ENCODE results near the gene LTBP1. TPM values are rescaled to one million over a fixed set of nuclear protein-coding genes. Genes with fewer than 3 reads are reported as not detected.
"Not testable (repeated sequence)": the region's sequence is repeated elsewhere in the genome, so short reads cannot be mapped to it uniquely, and the experiment has no call there.

The LTBP1 gene
- total RNA-seq, 2 donors from 2014 or later: 21.2 to 24.8 TPM

GRCh38 chr2:33380719-33381118 is 434.0 kb downstream of the LTBP1 start:
- intact Hi-C loops (cut with DNase I, micrococcal nuclease): no loop called here
- DNase-seq (no peak), ATAC-seq (no peak)

DNA sequence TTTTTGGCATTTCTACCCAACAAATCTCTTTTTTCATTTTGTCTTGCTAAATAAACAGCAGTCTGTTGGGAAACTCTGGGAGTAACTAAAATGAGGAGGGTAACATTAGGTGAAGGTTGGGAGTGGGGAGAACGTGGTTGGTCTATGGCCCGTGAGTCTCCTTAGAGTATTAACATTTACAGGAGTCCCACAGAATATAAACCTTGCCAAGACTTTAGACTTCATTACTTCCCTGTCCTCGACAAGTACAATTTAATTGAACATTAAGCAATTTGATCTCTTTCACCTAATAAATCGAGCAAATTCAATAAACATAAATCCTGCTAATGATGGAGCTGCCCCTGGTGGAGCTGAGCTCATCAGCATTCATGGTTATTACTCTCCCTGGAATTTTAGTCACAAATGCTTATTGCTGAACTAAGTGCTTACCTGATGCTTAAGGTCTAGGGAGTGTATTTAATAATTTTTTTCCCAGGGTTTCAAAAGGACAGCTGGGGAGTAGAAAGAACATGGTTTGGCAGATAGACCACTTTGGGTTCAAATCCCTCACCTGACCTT is 434.6 kb downstream of the LTBP1 start:
- ATAC-seq (no peak), DNase-seq (no peak)
- intact Hi-C loops (cut with DNase I, micrococcal nuclease): no loop called here

DNA sequence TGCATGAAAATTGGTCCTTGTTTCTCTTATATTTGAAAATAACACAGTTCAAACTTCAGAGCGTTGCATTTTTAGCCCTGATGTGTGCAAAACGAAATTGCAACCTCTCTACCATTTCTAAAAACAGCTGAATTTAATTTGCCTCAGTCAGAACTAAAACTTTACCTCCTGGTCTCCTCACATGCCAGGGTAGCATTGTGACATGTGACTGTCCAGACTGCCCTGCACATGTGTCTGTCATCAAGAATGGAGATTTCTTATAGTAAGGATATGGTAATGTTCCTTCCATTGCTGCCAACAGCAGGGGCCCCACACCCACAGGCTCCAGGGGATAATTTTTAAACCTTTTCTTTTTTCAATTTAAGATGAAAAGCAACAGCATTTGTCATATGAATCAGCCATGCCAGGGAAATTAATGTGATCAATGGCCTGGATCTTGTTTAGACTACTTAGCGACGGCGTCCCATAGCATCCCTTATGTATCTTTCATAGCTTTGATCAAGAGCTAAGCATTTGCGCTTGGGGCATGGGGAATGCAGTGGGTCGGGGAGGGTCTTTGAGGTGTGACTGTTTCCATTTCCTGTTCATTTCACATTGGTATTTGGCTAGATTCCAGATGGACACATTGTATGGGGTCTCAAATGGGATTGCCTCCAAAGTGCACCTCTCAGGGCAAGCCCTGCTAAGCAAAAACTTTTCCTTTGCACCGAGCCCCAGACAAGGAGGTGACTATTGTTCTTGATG is 437.3 kb downstream of the LTBP1 start:
- ATAC-seq: no peak
- no peak for DNase-seq
- intact Hi-C loops (cut with DNase I, micrococcal nuclease): no loop called here

- intact Hi-C loops (cut with DNase I, micrococcal nuclease): no loop called here
- ATAC-seq (no peak), DNase-seq (no peak)
Observed at GRCh38 chr2:33384599-33384961, 437.8 kb downstream of the LTBP1 start.

GRCh38 chr2:33388996-33389395 is 442.2 kb downstream of the LTBP1 start:
- ATAC-seq: no peak
- no peak for DNase-seq
- intact Hi-C loops (cut with DNase I, micrococcal nuclease): no loop called here

GRCh38 chr2:33389695-33390094 is 442.9 kb downstream of the LTBP1 start:
- ATAC-seq; DNase-seq; intact Hi-C loops (cut with DNase I, micrococcal nuclease): not testable (repeated sequence)

GRCh38 chr2:33391529-33392255 is 444.9 kb downstream of the LTBP1 start:
- ATAC-seq (no peak), DNase-seq (no peak)
- intact Hi-C loops (cut with DNase I, micrococcal nuclease): no loop called here

DNA sequence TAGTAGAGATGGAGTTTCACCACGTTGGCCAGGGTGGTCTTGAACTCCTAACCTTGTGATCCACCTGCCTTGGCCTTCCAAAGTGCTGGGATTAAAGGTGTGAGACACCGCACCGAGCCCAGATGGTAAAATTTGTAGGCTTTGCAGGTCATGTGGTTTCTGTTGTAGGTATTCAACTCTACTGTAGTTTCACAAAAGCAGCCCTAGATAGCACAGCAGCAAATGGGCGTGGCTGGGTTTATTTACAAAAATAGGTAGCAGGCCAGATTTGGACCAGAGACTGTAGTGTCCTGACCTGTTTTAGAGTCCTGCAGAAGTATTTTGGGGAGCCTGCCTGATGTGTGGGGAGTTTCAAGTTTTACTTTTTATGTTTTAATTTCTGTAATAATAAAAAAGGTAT is 445.6 kb downstream of the LTBP1 start:
- intact Hi-C loops (cut with DNase I, micrococcal nuclease): no loop called here
- DNase-seq: no peak

GRCh38 chr2:33395034-33395433 is 448.3 kb downstream of the LTBP1 start:
- DNase-seq (no peak), ATAC-seq (no peak)
- intact Hi-C loops (cut with DNase I, micrococcal nuclease): no loop called here

More for the DNA sequence above, 445.6 kb downstream of the LTBP1 start:
- ATAC-seq: no peak

- ATAC-seq: peak; percentile 52
- intact Hi-C loops (cut with DNase I, micrococcal nuclease): no loop called here
- peak in 1 of 2 donors; percentile 51 for DNase-seq
Observed at GRCh38 chr2:33395655-33396249, 449.0 kb downstream of the LTBP1 start.

DNA sequence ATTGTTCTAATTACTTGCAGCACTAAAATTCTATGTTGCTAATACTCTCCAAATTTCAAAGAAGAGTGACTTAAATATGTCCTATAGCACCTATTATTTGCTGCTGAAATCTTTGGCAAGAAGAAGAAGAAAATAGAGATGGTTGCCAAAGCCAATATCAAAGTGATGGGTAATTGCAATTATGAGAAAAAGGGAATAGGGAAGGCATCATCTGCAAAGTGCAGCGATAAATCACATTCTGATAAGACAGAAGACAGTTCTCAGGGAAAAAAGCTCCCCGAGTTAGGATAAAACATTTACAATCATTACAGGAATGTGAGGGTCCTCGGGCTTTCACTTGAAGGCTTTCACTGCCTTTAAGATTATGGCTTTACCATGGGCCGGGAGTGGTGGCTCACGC is 457.6 kb downstream of the LTBP1 start:
- DNase-seq (no peak), ATAC-seq (no peak)
- intact Hi-C loops (cut with DNase I, micrococcal nuclease): no loop called here

- no peak for ATAC-seq
- DNase-seq: no peak
- intact Hi-C loops (cut with DNase I, micrococcal nuclease): no loop called here
Observed at GRCh38 chr2:33406622-33407021, 459.9 kb downstream of the LTBP1 start.

DNA sequence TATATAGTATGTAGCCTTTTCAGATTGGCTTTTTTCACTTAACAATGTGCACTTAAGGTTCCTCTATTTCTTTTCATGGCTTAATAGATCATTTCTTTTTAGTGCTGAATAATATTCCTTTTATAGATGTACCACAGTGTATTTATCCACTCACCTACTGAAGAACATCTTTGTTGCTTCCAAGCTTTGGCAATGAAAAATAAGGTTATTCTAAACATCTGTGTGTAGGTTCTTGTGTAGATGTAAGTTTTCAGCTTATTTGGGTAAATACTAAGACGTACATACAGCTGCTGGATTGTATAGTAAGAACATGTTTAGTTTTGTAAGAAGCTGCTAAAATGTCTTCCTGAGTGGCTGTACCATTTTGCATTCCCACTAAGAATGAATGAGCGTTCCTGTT is 461.4 kb downstream of the LTBP1 start:
- ATAC-seq: no peak
- DNase-seq: no peak

GRCh38 chr2:33409417-33409955 is 462.7 kb downstream of the LTBP1 start:
- no peak for ATAC-seq
- no peak for DNase-seq
- intact Hi-C loops (cut with DNase I, micrococcal nuclease): no loop called here

More for the DNA sequence above, 461.4 kb downstream of the LTBP1 start:
- intact Hi-C loops (cut with DNase I, micrococcal nuclease): no loop called here

GRCh38 chr2:33411765-33412164 is 465.0 kb downstream of the LTBP1 start:
- ATAC-seq: no peak
- intact Hi-C loops (cut with DNase I, micrococcal nuclease): no loop called here
- no peak for DNase-seq

- ATAC-seq: no peak
- intact Hi-C loops (cut with DNase I, micrococcal nuclease): no loop called here
- no peak for DNase-seq
Observed at GRCh38 chr2:33412920-33413319, 466.2 kb downstream of the LTBP1 start.

DNA sequence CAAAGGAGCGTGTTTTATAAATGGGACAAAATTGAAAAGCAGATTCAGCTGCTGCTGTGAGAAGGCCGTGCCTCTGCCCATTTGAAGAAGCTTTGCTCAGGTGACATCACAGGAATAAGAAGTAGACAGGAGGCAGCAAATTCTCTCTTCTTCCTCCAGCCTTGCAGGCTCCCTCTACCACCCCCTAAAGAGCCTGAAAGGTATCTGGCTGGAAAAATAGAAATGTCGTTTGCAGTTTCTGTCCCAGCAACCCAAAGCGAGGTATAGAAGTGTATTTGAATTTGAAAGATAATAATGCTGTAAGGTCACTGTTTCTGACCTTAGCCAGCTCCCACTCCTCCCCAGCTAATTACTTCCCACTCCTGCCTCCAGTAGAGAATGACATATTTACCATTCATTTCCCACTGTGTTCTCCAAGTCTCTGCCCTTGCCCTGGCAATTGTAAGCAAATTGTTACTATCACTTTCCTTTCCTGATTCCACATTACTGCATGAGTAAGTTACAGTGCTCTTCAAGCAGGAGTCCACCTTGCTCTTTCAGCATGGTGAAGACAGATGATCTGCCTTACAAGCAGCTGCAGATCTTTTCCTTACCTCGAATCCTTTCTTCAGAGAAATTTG is 472.9 kb downstream of the LTBP1 start:
- intact Hi-C loops (cut with DNase I, micrococcal nuclease): no loop called here
- no peak for DNase-seq
- no peak for ATAC-seq

DNA sequence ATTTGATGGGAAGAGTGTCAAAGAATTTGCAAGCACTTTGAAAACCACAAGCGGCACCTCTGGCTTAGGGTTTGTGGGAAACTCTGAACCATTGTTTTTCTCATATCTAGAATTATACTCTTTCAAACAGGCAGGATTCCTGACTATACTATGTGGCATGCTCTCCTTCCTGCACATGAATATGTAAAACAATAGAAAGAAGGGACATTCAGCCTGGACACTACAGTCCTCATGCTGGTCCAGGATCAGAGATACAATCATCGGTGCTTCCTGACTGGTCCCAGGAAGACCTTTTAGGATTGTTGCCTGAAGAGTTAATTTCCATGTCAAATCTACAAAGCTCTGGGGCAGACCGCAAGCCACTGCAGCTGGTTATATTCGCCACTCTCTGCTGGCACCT is 474.0 kb downstream of the LTBP1 start:
- no peak for ATAC-seq

GRCh38 chr2:33421820-33422219 is 475.1 kb downstream of the LTBP1 start:
- intact Hi-C loops (cut with DNase I, micrococcal nuclease): no loop called here
- ATAC-seq (no peak), DNase-seq (no peak)

More for the DNA sequence above, 474.0 kb downstream of the LTBP1 start:
- intact Hi-C loops (cut with DNase I, micrococcal nuclease): no loop called here
- no peak for DNase-seq

Measured in left colon (tissue), 2 donors.